ENCODE results near the gene ABTB1.

DNA sequence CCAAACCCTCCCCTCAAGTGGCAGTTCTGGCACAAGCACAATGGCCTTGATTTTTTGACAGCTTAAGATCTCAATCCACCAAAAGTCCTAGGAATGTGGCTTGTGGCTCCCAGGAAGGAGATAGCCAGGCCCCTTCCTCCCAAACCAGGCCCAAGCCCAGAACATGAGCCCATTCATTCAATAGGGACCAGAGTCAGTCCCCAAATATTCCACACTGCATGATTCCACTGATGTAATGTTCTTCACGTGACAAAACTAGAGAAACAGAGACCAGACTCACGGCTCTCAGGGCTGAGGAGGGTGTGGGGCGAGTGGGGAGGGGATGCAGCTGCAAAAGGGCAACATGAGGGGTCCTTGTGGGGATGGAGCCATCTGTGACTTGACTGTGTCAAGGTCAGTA is 25.5 kb downstream of the ABTB1 start:
- TF ChIP-seq EZH2phosphoT487 (IDR thresholded peaks at IDR 0.05; ENCODE audit: unreplicated experiment) = no peak
- TF ChIP-seq CTCF (conservative IDR thresholded peaks at IDR 0.05; ENCODE audit: low read depth in 2 of 2) = no peak
- TF ChIP-seq POLR2AphosphoS5 (IDR thresholded peaks at IDR 0.05; ENCODE audit: low read depth) = no peak
- TF ChIP-seq EZH2 (IDR thresholded peaks at IDR 0.05; ENCODE audit: low read depth, unreplicated experiment) = no peak
- no peak for TF ChIP-seq ETS1 (IDR thresholded peaks at IDR 0.05)
- TF ChIP-seq, protein P1, sequence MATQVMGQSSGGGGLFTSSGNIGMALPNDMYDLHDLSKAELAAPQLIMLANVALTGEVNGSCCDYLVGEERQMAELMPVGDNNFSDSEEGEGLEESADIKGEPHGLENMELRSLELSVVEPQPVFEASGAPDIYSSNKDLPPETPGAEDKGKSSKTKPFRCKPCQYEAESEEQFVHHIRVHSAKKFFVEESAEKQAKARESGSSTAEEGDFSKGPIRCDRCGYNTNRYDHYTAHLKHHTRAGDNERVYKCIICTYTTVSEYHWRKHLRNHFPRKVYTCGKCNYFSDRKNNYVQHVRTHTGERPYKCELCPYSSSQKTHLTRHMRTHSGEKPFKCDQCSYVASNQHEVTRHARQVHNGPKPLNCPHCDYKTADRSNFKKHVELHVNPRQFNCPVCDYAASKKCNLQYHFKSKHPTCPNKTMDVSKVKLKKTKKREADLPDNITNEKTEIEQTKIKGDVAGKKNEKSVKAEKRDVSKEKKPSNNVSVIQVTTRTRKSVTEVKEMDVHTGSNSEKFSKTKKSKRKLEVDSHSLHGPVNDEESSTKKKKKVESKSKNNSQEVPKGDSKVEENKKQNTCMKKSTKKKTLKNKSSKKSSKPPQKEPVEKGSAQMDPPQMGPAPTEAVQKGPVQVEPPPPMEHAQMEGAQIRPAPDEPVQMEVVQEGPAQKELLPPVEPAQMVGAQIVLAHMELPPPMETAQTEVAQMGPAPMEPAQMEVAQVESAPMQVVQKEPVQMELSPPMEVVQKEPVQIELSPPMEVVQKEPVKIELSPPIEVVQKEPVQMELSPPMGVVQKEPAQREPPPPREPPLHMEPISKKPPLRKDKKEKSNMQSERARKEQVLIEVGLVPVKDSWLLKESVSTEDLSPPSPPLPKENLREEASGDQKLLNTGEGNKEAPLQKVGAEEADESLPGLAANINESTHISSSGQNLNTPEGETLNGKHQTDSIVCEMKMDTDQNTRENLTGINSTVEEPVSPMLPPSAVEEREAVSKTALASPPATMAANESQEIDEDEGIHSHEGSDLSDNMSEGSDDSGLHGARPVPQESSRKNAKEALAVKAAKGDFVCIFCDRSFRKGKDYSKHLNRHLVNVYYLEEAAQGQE (IDR thresholded peaks at IDR 0.05; ENCODE audit: unreplicated experiment) = no peak
- TF ChIP-seq ZNF114 (CRISPR knock-in tag; IDR thresholded peaks at IDR 0.05) = no peak
- TF ChIP-seq CREB1 (CRISPR knock-in tag; IDR thresholded peaks at IDR 0.05; ENCODE audit: low read depth) = no peak
- no peak for TF ChIP-seq JUNB (IDR thresholded peaks at IDR 0.05; ENCODE audit: unreplicated experiment)
